EH (cell line): ENCODE results near the gene PICK1.

Source experiments
- DNase-seq: peaks from one replicate; pipeline ENCODE4 v3.0.0-alpha.2; 2015; ENCODE audit warnings: low read depth

The PICK1 gene

DNA sequence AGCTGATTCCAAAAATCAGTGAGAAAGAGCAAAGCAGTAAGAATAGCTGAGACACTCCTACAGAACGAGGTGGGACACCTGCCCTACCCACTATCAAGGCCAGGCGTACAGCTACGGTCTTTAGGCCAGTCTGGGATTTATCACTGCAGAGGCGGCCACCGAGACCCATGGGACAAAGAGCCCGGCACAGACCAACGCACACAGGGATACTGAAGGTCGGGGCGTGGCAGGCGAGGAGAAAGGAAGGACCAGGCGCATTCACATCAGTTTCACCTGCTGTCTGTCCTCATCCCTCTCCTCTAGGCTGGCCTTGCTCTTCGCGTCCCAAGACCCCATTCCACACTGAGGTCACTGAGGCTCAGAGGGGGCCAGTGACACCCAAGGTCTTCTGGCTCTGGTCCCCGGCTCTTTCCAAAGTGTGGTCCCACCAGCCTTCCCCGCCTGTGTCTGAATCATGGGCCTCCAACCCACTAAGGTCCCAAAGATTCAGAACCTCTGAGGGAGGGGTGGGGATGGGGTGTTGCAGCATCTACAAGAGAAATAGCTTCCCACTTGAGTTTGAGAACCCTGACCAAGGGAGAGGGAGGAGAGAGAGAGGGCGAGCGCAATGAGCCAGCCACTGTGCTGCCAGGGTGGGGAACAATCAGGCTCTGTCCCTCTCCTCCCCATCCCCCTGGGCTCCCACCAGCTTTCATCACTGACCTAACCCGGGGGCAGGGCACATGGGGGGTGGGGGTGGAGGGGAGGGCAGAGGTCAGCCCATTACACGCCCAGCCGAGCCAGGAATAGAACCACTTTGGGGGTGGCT is 7.2 kb upstream of the PICK1 start:
- DNase-seq = no peak

DNA sequence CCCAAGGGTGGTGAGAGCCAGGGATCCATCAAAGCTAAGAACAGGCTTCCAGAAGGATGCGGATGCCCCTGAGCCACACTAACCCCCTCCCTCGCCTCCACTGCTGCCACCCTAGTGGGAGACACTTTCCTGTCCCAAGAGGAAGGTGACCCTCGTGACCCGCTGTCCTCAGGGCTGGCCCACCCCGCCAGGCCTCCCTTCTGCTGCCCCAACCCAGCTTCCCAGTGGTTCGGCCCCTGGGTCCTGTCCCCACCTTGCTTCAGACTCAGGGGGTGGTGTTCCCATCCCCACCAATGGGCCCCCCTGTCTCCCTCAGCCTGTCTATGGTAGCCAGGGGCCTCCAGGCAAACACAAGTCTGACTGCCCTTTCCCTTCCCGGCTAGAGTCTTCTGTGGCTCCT is 6.5 kb upstream of the PICK1 start:
- no peak for DNase-seq

DNA sequence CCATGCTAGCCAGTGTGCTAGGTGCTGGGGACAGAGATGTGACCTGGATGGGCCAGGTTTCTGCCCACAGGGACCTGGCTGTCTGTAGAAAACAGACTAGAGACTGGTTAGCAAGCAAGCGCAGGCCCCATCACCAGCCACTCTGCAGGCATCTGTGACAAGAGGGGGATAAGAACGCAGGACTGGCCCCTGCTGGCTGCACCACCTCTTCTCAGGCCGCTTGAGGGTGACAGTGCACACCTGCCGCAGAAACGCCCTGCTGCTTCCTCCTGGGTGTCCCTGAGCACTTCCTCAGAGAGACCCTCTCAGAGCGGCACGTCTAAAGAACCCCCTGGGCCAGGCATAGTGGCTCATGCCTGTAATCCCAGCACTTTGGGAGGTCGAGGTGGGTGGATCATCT is 5.9 kb upstream of the PICK1 start:
- no peak for DNase-seq

DNA sequence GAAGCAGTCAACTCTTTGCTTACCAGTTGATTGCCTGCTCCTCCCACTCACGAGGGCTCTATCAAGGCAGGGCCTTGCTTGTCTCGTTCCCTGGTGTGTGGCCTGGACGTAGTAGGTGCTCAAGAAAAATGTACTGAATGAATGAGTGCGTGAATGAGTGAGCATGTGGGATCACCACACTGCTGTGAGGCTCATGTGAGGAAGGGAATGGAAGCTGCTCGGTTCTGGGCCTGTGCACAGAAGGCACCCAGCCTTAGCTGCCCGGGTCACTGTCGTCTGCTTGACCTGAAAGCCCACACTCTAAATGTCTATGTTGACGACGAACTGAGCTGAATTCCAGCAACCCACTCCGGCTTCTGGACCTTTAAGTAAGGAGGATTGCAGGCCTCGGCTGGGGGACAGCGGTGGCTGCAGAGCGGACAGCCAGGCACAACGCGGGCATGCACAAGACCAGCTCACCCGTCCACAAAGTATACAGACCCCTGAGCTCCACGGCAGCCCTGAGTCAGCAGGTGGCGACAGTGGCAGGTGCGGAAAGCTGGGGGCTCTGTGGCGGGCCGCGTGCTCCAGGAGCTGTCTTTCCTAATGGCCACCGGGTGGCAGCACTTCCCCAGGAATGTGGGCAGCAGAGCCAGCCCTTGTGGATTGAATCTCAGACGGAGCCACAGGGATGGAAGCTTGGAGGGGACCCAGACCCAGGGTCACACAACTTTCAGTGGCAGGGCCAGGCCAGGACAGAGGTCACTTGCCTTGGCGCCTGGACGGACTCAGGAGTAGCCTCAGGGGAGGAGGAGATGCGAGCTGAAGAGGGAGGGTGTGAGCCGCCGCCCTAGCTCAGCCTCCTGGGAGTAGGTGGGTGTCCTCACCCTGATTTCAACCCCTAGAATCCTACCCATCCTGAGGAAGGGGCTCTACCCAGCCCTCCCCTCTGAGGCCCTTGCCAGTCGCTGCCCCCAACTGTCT is 5.0 kb upstream of the PICK1 start:
- peak; percentile 80 for DNase-seq

DNA sequence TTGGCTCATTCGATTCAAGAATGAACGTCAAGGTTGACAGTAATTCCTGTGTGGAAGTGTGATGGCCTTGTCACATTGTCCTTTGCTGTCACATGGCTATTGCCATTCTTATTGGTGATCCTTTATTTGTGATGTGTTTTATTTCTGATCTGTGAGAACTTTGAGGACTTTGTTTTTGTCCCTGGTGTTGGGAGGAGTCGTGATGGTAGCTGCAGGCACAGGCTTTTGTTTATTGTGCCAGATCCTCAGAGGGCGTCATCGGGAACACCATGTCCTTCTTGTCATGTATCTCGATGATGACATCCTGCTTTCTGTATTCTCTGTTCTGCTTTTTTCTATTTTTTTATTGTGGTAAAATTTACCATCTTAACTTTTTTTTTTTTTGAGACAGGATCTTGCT is 5.6 kb downstream of the PICK1 start:
- no peak for DNase-seq

DNA sequence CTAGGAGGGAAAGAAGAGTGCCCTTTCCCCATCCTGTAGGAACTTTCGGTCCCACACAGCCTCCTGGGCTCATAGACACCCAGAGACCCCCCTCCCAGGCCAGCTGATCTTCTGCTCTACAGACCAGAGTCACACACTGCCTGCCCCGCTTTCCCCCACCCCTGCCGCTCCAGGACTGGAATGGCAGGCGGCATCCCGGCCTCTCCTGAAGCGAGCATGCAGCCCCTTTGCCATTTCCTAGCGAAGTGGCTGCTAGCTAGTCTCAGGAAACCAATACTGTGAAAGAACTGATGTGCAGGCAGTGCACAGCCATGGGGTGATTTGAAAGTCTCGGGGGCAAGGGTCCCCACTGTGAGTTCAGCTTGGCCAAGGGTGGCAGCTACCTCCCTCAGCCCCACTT is 8.3 kb downstream of the PICK1 start:
- no peak for DNase-seq

DNA sequence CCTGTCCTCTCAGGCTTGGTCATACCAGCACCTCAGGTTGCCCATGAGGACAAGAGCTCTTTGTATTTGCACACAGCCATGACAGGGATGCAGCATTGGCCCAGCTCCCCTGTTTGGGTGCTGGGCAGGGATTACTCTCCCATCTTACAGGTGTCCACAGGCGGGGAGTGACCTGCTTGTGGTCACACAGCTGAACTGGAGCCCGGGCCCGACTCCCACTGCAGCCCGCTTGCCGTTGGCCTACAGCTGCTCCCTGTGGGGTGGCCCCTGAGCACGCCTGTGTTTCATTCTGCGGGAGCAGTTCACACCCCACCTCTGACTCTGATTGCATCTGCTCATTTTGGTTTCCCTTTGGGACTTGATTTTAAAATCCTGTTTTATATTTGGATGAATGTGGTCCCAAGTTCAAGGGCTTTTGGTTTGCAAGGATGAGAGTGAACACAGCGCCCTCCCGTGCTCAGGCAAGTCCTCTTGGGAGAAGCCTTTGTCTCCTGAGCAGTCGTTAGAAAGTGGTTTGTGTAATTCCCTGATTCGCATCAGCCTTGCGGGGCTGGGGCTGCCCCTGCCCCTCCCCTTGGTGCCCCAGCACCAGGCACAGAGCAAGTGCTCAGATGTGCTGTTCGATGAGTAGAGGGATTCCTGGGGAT is 9.3 kb downstream of the PICK1 start:
- no peak for DNase-seq

DNA sequence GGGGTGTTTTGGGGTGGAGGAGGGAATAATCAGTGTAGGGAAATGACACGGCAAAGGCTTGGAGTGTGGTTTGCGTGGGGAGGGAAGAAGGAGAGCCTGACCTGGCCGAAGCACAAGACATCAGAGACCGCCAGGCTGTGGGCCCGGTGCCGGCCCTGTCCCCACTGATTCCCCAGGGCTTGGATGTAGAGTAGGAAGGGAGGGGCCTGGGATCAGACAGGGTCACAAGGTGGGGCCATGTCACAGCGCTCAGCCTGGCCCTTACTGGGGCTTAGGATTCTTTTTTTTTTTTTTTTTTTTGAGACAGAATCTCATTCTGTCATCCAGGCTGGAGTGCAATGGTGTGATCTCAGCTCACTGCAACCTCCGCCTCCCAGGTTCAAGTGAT is 9.8 kb downstream of the PICK1 start:
- DNase-seq = no peak

DNA sequence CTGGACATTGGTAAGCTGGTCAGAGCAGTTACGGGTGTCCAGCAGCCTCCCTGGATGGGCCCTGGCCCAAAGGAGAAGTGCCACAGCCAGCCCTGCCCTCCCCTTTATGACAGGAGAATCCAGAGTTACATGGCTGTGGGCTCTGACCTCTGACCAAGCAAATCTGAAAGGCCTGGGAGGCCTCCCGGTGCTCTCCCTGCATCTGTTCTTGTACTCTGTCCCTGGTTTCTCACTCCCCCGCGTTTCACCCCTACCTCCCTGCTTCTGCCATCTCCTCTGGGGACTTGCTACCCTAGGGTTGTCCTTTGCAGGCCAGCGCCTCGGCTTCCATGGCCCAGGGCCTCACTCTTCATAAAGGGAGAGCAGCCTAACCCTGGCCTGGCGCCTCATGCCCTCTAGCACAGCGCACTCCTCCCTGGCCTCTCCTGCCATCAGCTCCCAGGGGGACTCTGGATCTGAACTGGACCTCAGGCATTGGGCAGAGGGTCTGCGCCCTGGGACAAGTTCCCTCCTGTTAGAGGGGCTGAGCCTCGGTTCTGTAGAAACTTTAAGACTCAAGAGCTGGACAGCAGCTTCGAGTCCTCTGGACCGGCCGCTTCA is 10.7 kb downstream of the PICK1 start:
- DNase-seq = no peak

DNA sequence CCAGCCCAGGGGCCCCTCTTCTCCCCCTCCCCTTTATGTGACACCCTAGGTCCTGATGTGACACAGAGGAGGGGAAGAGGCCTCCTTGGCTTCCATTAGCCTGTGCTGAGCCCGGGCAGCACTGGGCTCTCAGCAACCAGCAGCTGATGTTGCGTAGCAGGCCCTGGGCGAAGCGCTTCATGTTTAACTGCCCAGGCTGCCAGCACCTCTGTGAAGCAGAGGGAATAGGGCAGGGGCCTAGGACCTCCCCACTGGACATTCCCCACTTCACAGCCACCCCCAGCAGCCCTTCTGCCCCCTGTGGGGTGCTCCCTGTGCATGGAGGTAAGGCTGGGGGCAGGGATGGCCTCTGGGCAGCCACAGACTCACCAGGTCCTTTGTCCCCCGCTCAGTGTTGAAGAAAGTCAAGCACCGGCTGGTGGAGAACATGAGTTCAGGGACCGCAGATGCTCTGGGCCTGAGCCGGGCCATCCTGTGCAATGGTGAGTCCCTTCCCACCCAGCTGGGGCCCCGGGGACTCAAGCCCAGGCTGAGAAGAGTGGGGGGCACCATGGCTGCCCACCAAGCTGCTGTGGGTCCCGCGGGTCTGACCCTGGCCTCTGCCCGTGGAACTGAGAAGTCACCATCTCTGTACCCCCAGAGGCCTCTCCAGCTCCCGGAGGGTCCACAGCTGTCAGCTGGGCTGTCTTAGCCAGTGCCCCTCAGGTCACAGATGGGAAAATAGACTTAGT is 11.6 kb downstream of the PICK1 start:
- no peak for DNase-seq

DNA sequence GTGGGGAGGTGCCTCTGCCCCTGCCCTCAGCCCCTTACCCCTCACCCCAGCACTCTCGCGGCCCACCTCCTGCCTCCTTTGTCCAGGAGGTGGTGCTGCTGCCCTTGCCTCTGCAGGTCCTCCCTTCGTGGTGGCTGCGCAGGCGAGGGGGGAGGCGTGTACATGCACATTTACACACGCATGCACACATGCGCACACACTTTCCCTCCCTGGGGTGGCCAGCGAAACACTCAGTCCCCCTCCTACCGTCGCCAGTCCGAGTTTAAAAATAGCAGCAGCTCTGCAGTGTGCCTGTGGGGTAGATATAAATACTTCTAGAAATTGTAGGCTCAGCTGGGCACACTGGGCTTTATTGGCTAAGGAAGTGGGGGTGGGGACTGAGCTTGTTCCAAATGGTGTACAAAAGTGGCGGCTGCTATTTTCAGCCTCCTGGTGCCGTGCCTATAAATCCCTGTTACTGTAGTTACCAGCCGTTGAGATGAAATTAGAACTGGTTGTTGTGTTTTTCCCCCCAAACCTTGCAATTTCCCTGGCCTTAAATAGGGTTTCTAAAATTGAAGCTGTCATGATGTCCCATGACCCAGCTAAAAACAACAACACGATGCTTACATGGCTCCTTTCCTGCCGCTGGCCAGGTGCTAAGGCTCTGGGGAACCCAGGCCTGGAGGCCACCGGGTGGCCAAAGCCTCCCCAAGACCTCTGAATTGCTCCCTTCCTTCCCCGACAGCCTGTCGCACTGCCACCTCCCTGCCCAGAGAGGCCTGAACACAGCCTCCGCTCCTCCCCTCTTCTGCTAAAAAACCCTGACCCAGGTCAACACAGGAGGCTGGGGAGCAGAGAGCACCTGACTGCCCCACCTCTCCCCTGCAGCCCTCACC is 12.4 kb downstream of the PICK1 start:
- DNase-seq = peak; percentile 86

DNA sequence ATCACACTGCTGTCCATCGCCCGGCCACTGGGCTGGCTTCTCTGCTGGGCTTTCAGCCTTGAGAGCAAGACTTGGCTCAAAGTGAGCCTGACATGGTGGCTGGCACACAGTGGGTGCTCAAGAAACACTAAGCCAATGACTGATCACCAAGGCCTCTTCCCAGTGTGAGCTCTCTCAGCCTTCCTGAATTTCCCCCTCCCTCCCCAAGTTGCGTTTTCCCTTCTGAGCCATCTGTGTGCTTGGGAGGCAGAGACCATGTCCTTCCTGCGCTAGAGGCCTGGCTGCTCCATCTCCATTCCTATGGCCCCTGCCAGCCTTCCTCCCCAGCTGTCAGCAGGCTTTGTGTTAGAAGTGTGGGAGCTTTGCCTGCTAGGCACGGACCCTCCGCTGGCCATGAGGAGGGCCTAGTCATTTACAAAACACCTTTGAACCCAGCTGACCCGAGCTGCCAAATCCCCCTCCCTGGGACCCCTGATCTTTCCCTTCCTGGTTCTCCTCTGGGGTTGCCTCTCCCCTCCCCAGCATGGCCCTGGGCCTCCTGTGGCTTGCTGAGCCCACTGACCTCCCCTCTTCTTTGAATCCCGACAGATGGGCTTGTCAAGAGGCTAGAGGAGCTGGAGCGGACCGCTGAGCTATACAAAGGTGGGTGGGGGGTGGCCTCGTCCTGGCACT is 13.2 kb downstream of the PICK1 start:
- no peak for DNase-seq

DNA sequence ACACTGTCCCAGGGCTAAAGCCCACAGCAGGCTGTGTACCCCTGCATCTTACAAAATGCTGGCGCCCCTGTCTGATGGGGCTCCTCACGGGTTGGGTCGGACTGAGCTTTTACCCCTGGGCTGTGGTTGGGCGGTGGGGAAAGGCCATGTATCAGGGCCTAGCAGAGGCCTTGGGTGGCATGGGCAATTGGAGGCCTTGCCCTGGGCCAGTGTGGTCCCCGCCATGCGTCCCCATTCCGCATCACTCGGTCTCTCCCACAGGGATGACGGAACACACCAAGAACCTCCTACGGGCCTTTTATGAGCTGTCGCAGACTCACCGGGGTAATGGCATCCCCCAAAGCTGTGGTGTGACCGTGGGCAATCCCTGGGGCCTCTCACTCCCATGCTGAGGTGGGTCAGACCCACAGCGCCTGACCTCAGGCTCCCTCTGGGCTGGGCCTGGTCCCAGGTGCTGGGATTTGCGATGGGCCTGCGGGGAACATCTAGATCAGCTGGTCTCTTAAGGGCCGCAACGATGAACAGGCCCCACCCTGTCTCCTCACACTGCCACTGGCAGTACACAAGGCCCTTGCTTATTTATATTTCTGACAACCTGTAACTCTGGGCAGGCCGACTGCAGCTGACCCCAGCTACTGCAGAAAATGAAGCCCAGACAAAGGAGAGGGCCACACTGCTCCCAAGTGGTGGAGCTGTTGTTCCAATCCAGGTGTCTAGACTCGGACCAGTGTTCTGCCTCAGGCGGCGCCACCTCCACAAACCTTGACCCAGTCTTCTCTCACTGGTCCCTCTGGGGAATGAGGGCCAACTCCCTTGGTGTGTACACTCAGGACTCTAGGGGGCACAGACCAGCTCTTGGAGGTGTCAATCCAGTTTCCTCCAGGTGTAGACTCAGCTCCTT is 14.5 kb downstream of the PICK1 start:
- DNase-seq = no peak

DNA sequence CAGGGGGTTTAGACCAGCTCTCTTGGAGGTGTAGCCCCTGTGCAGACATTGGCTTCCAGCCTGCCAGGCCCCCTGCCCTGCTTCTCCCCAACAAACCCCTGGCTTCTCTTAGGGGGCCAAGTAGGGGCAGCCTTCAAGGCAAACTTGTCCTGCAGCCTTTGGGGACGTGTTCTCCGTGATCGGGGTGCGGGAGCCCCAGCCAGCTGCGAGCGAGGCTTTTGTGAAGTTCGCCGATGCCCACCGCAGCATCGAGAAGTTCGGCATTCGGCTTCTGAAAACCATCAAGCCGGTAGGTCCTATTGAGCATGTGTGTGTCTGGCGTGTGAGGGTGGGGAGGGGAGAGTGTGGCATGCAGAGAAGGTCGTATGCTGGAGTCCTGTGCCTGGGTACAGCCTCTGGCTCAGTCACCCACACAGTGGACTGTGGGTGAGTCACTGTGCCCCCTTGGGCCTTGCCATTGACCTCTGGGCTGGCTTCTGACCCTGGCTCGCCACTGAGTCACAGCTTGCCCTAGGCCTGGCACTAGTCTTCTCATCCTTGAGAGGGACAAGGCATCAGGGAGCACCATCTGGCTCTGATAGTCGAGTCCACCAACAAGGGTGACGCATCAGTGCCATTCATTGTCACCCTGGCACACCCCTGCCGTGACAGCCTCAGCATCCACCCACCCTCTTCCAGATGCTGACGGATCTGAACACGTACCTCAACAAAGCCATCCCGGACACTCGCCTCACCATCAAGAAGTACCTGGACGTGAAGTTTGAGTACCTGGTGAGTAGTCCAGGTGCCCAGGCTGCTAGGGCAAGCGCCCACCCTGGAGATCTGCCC is 15.3 kb downstream of the PICK1 start:
- no peak for DNase-seq

DNA sequence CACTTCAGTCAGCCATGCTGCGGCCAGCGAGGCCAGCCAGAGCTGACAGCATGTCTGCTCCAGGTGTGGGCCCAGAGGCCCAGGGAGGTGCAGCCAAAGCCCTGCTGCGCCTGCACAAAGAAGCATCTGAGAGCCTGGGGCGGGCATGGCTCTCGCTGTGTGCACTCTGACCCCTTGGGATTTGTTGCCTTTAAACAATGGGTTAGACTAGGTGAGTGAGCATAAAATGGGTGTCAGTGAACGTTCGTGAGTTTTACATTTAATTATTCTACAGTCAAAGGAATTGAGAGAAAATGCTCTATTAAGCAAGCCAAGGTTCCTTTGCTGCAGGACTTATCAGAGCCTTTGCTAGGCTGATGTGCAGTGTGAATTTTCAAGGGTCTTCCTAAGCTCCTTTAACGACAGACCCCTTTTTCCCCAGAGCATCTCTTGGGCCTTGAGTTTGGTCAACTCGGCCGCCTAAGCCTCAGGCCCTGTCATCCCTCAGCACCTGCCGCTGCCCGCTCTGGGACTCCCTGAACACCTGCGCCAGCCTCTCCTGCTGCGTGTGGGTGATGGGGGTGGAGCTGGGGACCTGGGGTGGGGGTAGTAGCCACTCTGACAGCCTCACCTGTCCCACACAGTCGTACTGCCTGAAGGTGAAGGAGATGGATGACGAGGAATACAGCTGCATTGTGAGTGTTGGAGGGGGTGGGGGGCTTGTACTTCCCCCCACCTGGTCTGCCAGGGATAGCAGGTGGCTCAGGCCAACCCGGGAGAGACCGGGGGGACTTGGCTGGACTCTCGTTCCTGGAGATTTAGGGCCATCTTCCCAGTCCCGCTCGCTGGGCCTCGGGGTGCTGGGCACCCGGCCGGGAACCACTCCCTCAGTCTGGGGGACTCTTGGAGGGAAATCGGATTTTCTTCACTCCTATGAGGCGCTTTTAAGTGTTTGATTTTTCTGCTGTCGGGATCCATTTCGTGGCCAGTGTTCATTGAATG is 16.2 kb downstream of the PICK1 start:
- DNase-seq = no peak

DNA sequence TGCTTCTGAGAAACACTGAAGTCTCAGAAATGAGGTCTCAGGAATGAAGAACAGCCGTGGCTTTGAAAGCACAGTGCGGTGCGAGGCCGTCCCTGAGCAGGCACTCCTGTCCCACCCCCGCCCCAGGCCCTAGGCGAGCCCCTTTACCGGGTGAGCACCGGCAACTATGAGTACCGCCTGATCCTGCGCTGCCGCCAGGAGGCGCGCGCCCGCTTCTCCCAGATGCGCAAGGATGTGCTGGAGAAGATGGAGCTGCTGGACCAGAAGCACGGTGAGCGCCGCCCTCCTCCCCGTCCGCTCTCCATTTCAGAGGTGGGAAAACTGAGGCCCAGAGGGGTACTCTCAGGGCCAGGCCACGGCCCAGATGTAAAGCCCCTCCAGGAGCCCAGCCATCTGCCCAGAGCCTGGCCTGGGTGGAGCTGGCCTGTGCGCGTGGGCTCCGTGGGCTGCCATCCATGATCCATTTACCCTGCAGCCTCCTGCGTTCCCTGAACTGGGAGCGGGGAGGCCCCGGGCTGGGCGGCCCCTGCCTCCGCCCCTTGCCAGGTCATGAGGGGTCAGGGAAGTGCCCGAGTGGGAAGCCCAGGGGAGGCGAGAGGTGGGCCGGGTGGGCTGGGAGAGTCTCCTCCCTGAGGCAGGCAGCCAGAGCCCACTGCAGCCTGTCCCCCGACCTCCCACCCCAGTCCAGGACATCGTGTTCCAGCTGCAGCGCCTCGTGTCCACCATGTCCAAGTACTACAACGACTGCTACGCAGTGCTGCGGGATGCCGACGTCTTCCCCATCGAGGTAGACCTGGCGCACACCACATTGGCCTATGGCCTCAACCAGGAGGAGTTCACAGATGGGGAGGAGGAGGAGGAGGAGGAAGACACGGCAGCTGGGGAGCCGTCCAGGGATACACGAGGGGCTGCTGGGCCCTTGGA is 17.2 kb downstream of the PICK1 start:
- DNase-seq = peak; percentile 47
